ENCODE measurements around the gene DKK2.
"Not testable (repeated sequence)": the region's sequence is repeated elsewhere in the genome, so short reads cannot be mapped to it uniquely, and the experiment has no call there.

The DKK2 gene

GRCh38 chr4:106909486-106910188 is 126.5 kb downstream of the DKK2 start:
- no peak for DNase-seq (ENCODE audit: low read depth in 2 of 2)

- not testable (repeated sequence) for DNase-seq (ENCODE audit: low read depth in 2 of 2)
These were observed 128.1 kb downstream of the DKK2 start for GRCh38 chr4:106908049-106908448.

GRCh38 chr4:106907216-106907615 is 128.9 kb downstream of the DKK2 start:
- DNase-seq (ENCODE audit: low read depth in 2 of 2), result no peak

GRCh38 chr4:106906728-106907127 is 129.4 kb downstream of the DKK2 start:
- no peak for DNase-seq (ENCODE audit: low read depth in 2 of 2)

GRCh38 chr4:106898621-106899230 is 137.4 kb downstream of the DKK2 start:
- DNase-seq (ENCODE audit: low read depth in 2 of 2), result no peak

- no peak for DNase-seq (ENCODE audit: low read depth in 2 of 2)
These were observed 142.2 kb downstream of the DKK2 start for GRCh38 chr4:106893903-106894302.

GRCh38 chr4:106893395-106893881 is 142.7 kb downstream of the DKK2 start:
- DNase-seq (ENCODE audit: low read depth in 2 of 2), result no peak

- DNase-seq (ENCODE audit: low read depth in 2 of 2), result no peak
These were observed 143.3 kb downstream of the DKK2 start for GRCh38 chr4:106892786-106893185.

GRCh38 chr4:106875340-106875739 is 160.8 kb downstream of the DKK2 start:
- DNase-seq (ENCODE audit: low read depth in 2 of 2), result no peak

All from stimulated activated CD8-positive, alpha-beta memory T cell treated with anti-CD3 and anti-CD28 coated beads, Interleukin-7, amount 100 ng/mL, for 4 hours (primary cell).